SK-N-SH (cell line): ENCODE data around the gene RAB3IL1. TPM values are rescaled to one million over a fixed set of nuclear protein-coding genes. Genes with fewer than 3 reads are reported as not detected.

Experiments used
- CTCF ChIA-PET: fragments of 300-600, 350-600 bp; formaldehyde crosslinking; extraction: SDS; loops from one replicate; lab custom pipeline; 2021; lab: Yijun Ruan, JAX
- POLR2A ChIA-PET: fragments of 350-600 bp; sonication (Branson Sonifier 250); formaldehyde crosslinking; extraction: SDS; loops from one replicate; lab custom pipeline; 2020; ENCODE audit warnings: antibody characterized with exemption, inconsistent platforms; lab: Yijun Ruan, JAX
- DNase-seq: peaks from one replicate; pipeline ENCODE4 v3.0.0; 2012
- H2AFZ ChIP-seq: fragments of 200-600 bp; sonication (generic); 2 replicates; pipeline ENCODE4 v1.8.1; 2016; ENCODE audit warnings: antibody characterized with exemption, mild to moderate bottlenecking, low read depth
- H3F3A ChIP-seq: fragments of 200-600 bp; sonication (generic); replicated peaks from 2 replicates; pipeline ENCODE3; 2016; ENCODE audit warnings: antibody characterized with exemption, mild to moderate bottlenecking; ENCODE audit not compliant: insufficient read depth
- H3K27ac ChIP-seq, 2 experiments: fragments of 200-500 bp in 1 of 2; fragments of 200-600 bp in 1 of 2; sonication (Bioruptor generic) in 1 of 2; sonication (generic), shearing (Covaris generic) in 1 of 2; 2 replicates each; pipeline versions ENCODE4 v1.5.1 to v1.6.1; 2014 to 2016; ENCODE audit warnings: low read depth in 2 of 2, inconsistent platforms in 1 of 2, low read length in 1 of 2, mild to moderate bottlenecking in 1 of 2, mixed read lengths in 1 of 2
- H3K27me3 ChIP-seq: fragments of 200-600 bp; sonication (generic), shearing (Covaris generic); 2 replicates; pipeline ENCODE4 v1.6.1; 2016; ENCODE audit warnings: mixed run types; ENCODE audit not compliant: insufficient read depth
- H3K36me3 ChIP-seq, 2 experiments: fragments of 200-500 bp in 1 of 2; fragments of 200-600 bp in 1 of 2; sonication (Bioruptor generic) in 1 of 2; sonication (generic) in 1 of 2; replicated peaks in 1 of 2; 2 replicates each; pipeline versions ENCODE3 to v1.5.1; 2014 to 2016; ENCODE audit warnings: low read length in 1 of 2, mild to moderate bottlenecking in 1 of 2; ENCODE audit not compliant: insufficient read depth in 2 of 2, control insufficient read depth in 1 of 2
- H3K4me1 ChIP-seq, 2 experiments: fragments of 200-500 bp in 1 of 2; fragments of 200-600 bp in 1 of 2; sonication (Bioruptor generic) in 1 of 2; sonication (generic), shearing (Covaris generic) in 1 of 2; 2 replicates each; pipeline versions ENCODE4 v1.5.1 to v1.6.1; 2014 to 2016; ENCODE audit warnings: low read depth in 1 of 2, low read length in 1 of 2, mixed run types in 1 of 2; ENCODE audit not compliant: insufficient read depth in 2 of 2, control insufficient read depth in 1 of 2
- H3K4me2 ChIP-seq: fragments of 200-600 bp; sonication (generic), shearing (Covaris generic); 2 replicates; pipeline ENCODE4 v1.6.1; 2017; ENCODE audit warnings: mixed run types
- H3K4me3 ChIP-seq, 2 experiments: fragments of 200-500 bp in 1 of 2; fragments of 200-600 bp in 1 of 2; sonication (Bioruptor generic) in 1 of 2; sonication (generic), shearing (Covaris generic) in 1 of 2; 2 replicates each; pipeline versions ENCODE4 v1.5.1 to v1.8.1; 2014 to 2016; ENCODE audit warnings: low read depth in 2 of 2, inconsistent platforms in 1 of 2, low read length in 1 of 2, mild to moderate bottlenecking in 1 of 2, mixed read lengths in 1 of 2, moderate library complexity in 1 of 2
- H3K79me2 ChIP-seq: fragments of 200-600 bp; sonication (generic); 2 replicates; pipeline ENCODE4 v1.8.1; 2017; ENCODE audit warnings: mild to moderate bottlenecking; ENCODE audit not compliant: insufficient read depth
- H3K9ac ChIP-seq: fragments of 200-600 bp; sonication (generic); 2 replicates; pipeline ENCODE4 v1.6.1; 2017; ENCODE audit warnings: mixed run types
- H3K9me2 ChIP-seq: fragments of 200-600 bp; sonication (generic); 2 replicates; pipeline ENCODE4 v1.6.1; 2017; ENCODE audit warnings: mixed run types
- H3K9me3 ChIP-seq: fragments of 200-600 bp; sonication (generic); 2 replicates; pipeline ENCODE4 v1.6.1; 2017; ENCODE audit warnings: mixed run types, mild to moderate bottlenecking, moderate library complexity
- H4K20me1 ChIP-seq: fragments of 200-600 bp; sonication (generic); 2 replicates; pipeline ENCODE4 v1.6.1; 2017; ENCODE audit warnings: mild to moderate bottlenecking, mixed run types; ENCODE audit not compliant: insufficient read depth
- CHD2 ChIP-seq: fragments of 150-350 bp; IDR thresholded peaks from 2 replicates; pipeline ENCODE4 v1.6.1; 2018; ENCODE audit warnings: low read length; ENCODE audit not compliant: partially characterized antibody
- ELF1 ChIP-seq: IDR thresholded peaks from 2 replicates; pipeline ENCODE4 v1.4.0; 2012
- EP300 ChIP-seq, 2 experiments: IDR thresholded peaks; 2 replicates each; pipeline versions ENCODE4 v1.4.0 to v1.6.1; 2012; ENCODE audit warnings: borderline replicate concordance in 1 of 2, low read depth in 1 of 2, low read length in 1 of 2
- EZH2phosphoT487 ChIP-seq: fragments of 200-600 bp; sonication (generic); IDR thresholded peaks from 2 replicates; pipeline ENCODE4 v1.6.1; 2017; ENCODE audit warnings: low read depth, mixed run types, mild to moderate bottlenecking, antibody characterized with exemption, moderate library complexity, borderline replicate concordance
- FOSL2 ChIP-seq: IDR thresholded peaks from 2 replicates; pipeline ENCODE4 v1.4.0; 2012; ENCODE audit warnings: low read depth, mild to moderate bottlenecking, moderate library complexity, borderline replicate concordance
- FOXJ3 ChIP-seq: sonication (generic); formaldehyde crosslinking; IDR thresholded peaks from 2 replicates; pipeline ENCODE4 v1.5.1; 2020; ENCODE audit warnings: mild to moderate bottlenecking, missing genetic modification reagents
- GABPA ChIP-seq: IDR thresholded peaks from 2 replicates; pipeline ENCODE4 v1.4.0; 2012; ENCODE audit warnings: low read depth, mild to moderate bottlenecking
- GATA2 ChIP-seq: sonication (generic); formaldehyde crosslinking; IDR thresholded peaks from 2 replicates; pipeline ENCODE4 v1.5.0; 2020; ENCODE audit warnings: mild to moderate bottlenecking, missing genetic modification reagents
- NFIC ChIP-seq: IDR thresholded peaks from 2 replicates; pipeline ENCODE4 v1.4.0; 2012; ENCODE audit warnings: borderline replicate concordance
- NRF1 ChIP-seq: IDR thresholded peaks from 2 replicates; pipeline ENCODE4 v1.6.1; 2012; ENCODE audit warnings: low read depth, mild to moderate bottlenecking, low read length
- RFX5 ChIP-seq: IDR thresholded peaks from 2 replicates; pipeline ENCODE4 v1.6.1; 2012; ENCODE audit warnings: mild to moderate bottlenecking, improper control_type of control experiment, low read length
- SIN3A ChIP-seq: IDR thresholded peaks from 2 replicates; pipeline ENCODE4 v1.6.1; 2012; ENCODE audit warnings: low read depth, mild to moderate bottlenecking, low read length, moderate library complexity, borderline replicate concordance
- TAF1 ChIP-seq: IDR thresholded peaks from 2 replicates; pipeline ENCODE4 v1.6.1; 2012; ENCODE audit warnings: low read depth, mild to moderate bottlenecking, low read length, moderate library complexity, borderline replicate concordance
- TCF12 ChIP-seq: IDR thresholded peaks from 2 replicates; pipeline ENCODE4 v1.4.0; 2012
- TEAD4 ChIP-seq: IDR thresholded peaks from 2 replicates; pipeline ENCODE4 v1.4.0; 2012; ENCODE audit warnings: mild to moderate bottlenecking, borderline replicate concordance; ENCODE audit not compliant: insufficient read depth
- USF1 ChIP-seq: IDR thresholded peaks from 2 replicates; pipeline ENCODE4 v1.4.0; 2012; ENCODE audit warnings: low read depth, borderline replicate concordance
- YY1 ChIP-seq: IDR thresholded peaks from 2 replicates; pipeline ENCODE4 v1.4.0; 2012; ENCODE audit warnings: low read depth, mild to moderate bottlenecking
- WGBS: methylation state at CpG from one replicate; pipeline ENCODE4 v1.1.6; 2017; ENCODE audit warnings: low lambda C conversion rate; 5-methylcytosine and 5-hydroxymethylcytosine counted together
- polyA plus RNA-seq, 3 experiments: library from polyadenylated mRNA; depleted of rRNA; stranded (reverse); fragments of >200 nt; gene quantifications; 2 replicates each; pipeline ENCODE4 v1.2.3, GENCODE V29; 2012
- TF ChIP-seq, protein P1 (sequence below): fragments of 150-350 bp; IDR thresholded peaks from 2 replicates; pipeline ENCODE4 v1.6.1; 2017; ENCODE audit warnings: antibody characterized with exemption, low read length, low read depth, borderline replicate concordance
- TF ChIP-seq, protein P2 (sequence below): fragments of 200-600 bp; sonication (generic); IDR thresholded peaks from 2 replicates; pipeline ENCODE4 v1.6.1; 2017; ENCODE audit warnings: antibody characterized with exemption, mild to moderate bottlenecking, moderate library complexity
- TF ChIP-seq, protein P3 (sequence below): IDR thresholded peaks from 2 replicates; pipeline ENCODE4 v1.4.0; 2012; ENCODE audit warnings: low read depth

The RAB3IL1 gene
- polyA plus RNA-seq, 1 of the 3 experiments (the other 2 are of a cell fraction) = 10.2 TPM

- TF ChIP-seq, protein P1, sequence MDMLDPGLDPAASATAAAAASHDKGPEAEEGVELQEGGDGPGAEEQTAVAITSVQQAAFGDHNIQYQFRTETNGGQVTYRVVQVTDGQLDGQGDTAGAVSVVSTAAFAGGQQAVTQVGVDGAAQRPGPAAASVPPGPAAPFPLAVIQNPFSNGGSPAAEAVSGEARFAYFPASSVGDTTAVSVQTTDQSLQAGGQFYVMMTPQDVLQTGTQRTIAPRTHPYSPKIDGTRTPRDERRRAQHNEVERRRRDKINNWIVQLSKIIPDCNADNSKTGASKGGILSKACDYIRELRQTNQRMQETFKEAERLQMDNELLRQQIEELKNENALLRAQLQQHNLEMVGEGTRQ = no peak
- no peak for TF ChIP-seq TAF1
- TF ChIP-seq, protein P2, sequence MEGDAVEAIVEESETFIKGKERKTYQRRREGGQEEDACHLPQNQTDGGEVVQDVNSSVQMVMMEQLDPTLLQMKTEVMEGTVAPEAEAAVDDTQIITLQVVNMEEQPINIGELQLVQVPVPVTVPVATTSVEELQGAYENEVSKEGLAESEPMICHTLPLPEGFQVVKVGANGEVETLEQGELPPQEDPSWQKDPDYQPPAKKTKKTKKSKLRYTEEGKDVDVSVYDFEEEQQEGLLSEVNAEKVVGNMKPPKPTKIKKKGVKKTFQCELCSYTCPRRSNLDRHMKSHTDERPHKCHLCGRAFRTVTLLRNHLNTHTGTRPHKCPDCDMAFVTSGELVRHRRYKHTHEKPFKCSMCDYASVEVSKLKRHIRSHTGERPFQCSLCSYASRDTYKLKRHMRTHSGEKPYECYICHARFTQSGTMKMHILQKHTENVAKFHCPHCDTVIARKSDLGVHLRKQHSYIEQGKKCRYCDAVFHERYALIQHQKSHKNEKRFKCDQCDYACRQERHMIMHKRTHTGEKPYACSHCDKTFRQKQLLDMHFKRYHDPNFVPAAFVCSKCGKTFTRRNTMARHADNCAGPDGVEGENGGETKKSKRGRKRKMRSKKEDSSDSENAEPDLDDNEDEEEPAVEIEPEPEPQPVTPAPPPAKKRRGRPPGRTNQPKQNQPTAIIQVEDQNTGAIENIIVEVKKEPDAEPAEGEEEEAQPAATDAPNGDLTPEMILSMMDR = no peak
Measured at GRCh38 chr11:61895718-61896059, 21.7 kb downstream of the RAB3IL1 start (continued).

DNA sequence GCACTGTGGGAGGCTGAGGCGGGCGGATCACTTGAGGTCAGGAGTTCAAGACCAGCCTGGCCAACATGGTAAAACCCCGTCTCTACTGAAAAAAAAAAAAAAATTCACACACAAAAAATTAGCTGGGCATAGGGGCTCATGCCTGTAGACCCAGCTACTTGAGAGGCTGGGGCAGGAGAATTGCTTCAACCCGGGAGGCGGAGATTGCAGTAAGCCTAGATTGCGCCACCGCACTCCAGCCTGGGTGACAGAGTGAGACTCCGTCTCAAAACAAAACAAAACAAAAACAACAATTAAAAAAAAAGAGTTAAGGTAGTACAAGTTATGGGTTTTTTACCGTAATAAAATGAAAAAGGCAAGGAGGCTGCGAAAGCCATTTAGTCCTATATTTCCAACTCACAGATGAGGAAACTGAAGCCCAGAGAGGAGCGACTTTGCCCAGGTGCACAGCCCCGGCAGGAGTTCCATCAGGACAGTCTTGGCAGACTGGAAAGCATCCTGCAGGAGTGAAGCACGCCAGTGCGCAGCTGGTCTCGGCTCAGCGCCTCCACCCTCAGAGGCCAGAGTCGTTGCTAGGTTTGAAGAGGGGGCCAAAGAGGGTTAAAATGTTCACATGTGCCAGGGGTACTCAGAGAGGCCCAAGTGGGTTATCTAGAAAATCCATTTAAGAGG lies 22.2 kb downstream of the RAB3IL1 start:
- CTCF ChIA-PET = interaction anchor here (0.6 to 12.1 kb wide), 7 partner anchors 9 to 213 kb away, joined by 4 to 543 read pairs (median 106); partner anchors contain the start of gene BEST1
- Histone ChIP-seq H3K9me3 (no peaks in the 10 kb centered on the region), H3K4me2 (no peak overlapping the region), H3K9ac (no peak overlapping the region), H3K4me3 (no peak overlapping the region), H2AFZ (no peak overlapping the region), H4K20me1 (no peaks in the 10 kb centered on the region), H3F3A (peaks cover 30% of the 10 kb centered on the region), H3K36me3 (no peaks in the 10 kb centered on the region), H3K27ac (no peak overlapping the region), H3K27me3 (no peaks in the 10 kb centered on the region), H3K9me2 (no peaks in the 10 kb centered on the region), H3K79me2 (peaks cover 4% of the 10 kb centered on the region; the same call in 1 of the 2 replicates), H3K4me1 (peaks cover 0 to 8% of the 10 kb centered on the region in 2 experiments; a peak in 1 of 4 replicates)
- TF ChIP-seq ELF1 (no peak), YY1 (no peak), SIN3A (no peak)
- DNase-seq = no peak
- WGBS = 88% methylated on average over 17 of the region's 17 CpGs
- POLR2A ChIA-PET = interaction anchor here (1.4 kb wide), 1 partner anchor 53 kb away, joined by 5 read pairs; no protein-coding TSS in a partner anchor

DNA sequence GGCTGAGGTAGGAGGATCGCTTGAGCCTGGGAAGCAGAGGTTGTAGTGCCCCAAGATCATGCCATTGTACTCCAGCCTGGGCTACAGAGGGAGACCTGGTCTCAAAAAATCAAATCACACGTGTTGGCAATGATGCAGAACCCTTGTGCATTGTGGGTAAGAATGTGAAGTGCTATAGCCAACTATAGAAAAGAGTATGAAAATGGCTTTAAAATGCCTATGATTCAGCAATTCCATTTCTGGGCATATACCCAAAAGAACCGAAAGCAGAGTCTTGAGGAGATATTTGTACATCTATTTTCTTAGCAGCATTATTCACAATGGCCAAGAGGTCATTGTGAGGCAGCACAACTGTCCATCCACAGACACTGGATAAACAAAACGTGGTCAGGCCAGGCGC lies 23.4 kb downstream of the RAB3IL1 start:
- WGBS = 58% methylated on average over 5 of the region's 5 CpGs
- TF ChIP-seq CHD2 = no peak
- peak; percentile 18; the same call in 1 of the 2 replicates for TF ChIP-seq TEAD4
- TF ChIP-seq FOXJ3 (CRISPR knock-in tag) = no peak
- TF ChIP-seq, protein P1 = no peak
- TF ChIP-seq EZH2phosphoT487 = no peak
- no peak for TF ChIP-seq YY1
- no peak for TF ChIP-seq GATA2 (CRISPR knock-in tag)
- TF ChIP-seq RFX5 = no peak
- no peak for TF ChIP-seq USF1
- TF ChIP-seq NRF1 = no peak
- peak in 1 of 2 experiments; percentile 28; a peak in 1 of 4 replicates for TF ChIP-seq EP300 (IDR thresholded peaks at IDR 0.05; ENCODE audit: borderline replicate concordance in 1 of 2, low read depth in 1 of 2, low read length in 1 of 2)
- TF ChIP-seq, protein P3, sequence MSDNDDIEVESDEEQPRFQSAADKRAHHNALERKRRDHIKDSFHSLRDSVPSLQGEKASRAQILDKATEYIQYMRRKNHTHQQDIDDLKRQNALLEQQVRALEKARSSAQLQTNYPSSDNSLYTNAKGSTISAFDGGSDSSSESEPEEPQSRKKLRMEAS = peak; percentile 98
- peak; percentile 22; the same call in 1 of the 2 replicates for TF ChIP-seq TCF12
- no peak; the same call in 1 of the 2 replicates for TF ChIP-seq FOSL2
- TF ChIP-seq GABPA = no peak
- peak; percentile 63 for TF ChIP-seq NFIC

More for the DNA sequence above, 23.4 kb downstream of the RAB3IL1 start:
- peak overlapping the region in 1 of 2 experiments; percentile 64; a peak in 2 of 4 replicates for H3K27ac ChIP-seq
- H3K9ac ChIP-seq = no peak overlapping the region
- H3F3A ChIP-seq = peaks cover 30% of the 10 kb centered on the region
- no peaks in the 10 kb centered on the region for H3K9me3 ChIP-seq
- no peak overlapping the region for H2AFZ ChIP-seq
- H3K4me2 ChIP-seq = no peak overlapping the region
- H3K9me2 ChIP-seq = no peaks in the 10 kb centered on the region
- POLR2A ChIA-PET = no interaction called here
- H4K20me1 ChIP-seq = no peaks in the 10 kb centered on the region
- peaks cover 16% of the 10 kb centered on the region for H3K79me2 ChIP-seq
- no peaks in the 10 kb centered on the region for H3K27me3 ChIP-seq
- peaks cover 0 to 11% of the 10 kb centered on the region in 2 experiments; a peak in 1 of 4 replicates for H3K4me1 ChIP-seq
- no peak for DNase-seq
- no peaks in the 10 kb centered on the region for H3K36me3 ChIP-seq
- CTCF ChIA-PET = interaction anchor here (2.6 to 4.4 kb wide), 2 partner anchors 54 to 187 kb away, joined by 27 to 34 read pairs; no protein-coding TSS in a partner anchor
- H3K4me3 ChIP-seq = no peak overlapping the region
